AG09309 (cell line): ENCODE data around the gene LINGO3.
A peak's percentile ranks its signal among the peaks of the same experiment; 100 is the strongest.

Source experiments
- DNase-seq: peaks from one replicate; pipeline ENCODE4 v3.0.0-alpha.2; 2010; ENCODE audit warnings: low read depth
- H3K4me3 ChIP-seq: 2 replicates; pipeline ENCODE4 v1.5.1; 2011; ENCODE audit warnings: mild to moderate bottlenecking, low read depth, low read length, moderate library complexity; ENCODE audit not compliant: control insufficient read depth
- CTCF ChIP-seq: IDR thresholded peaks from 2 replicates; pipeline ENCODE4 v1.5.1; 2011; ENCODE audit warnings: mild to moderate bottlenecking, low read depth, low read length, inconsistent platforms; ENCODE audit not compliant: insufficient read depth, control insufficient read depth; ENCODE audit errors: missing control alignments

Gene LINGO3

DNA sequence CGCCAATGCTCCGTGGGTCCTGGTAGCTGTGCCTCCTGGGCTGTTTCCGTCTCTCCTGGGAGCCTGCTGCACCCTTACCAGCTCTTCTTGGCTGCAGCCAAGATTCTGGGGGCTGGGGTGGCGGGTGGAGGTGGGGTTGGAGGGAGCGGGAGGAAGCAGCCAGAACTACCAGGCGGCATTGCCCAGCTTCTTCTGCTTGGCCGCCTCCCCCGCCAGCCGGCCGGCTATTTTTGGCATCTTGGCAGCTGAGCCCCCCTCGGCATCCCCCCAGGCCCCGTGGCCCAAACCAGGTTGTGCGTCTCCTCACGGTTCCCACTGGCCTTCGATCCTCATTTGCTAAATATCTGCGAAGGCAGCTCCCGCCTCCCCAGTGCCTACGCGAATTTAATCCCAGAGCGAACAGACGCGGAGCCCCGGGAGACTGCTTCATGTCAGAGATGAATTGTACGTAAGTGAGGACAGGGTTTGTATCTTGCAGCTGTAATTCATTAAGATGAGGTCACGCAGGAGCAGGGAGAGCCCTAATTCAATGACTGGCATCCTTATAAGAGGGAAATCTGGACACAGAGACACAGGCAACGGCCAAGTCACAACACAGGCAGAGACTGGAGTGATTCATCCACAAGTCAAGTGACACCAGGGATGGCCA is 13.1 kb downstream of the LINGO3 start:
- no peak for TF ChIP-seq CTCF
- H3K4me3 ChIP-seq = peak overlapping the region; percentile 18
- DNase-seq = peak; percentile 62

GRCh38 chr19:2291185-2291751 is 16.7 kb downstream of the LINGO3 start:
- no peak for TF ChIP-seq CTCF
- no peak for DNase-seq
- H3K4me3 ChIP-seq = no peak overlapping the region

- no peak for DNase-seq
- no peak overlapping the region for H3K4me3 ChIP-seq
- TF ChIP-seq CTCF = no peak
These were observed 17.3 kb downstream of the LINGO3 start for GRCh38 chr19:2290441-2291184.

DNA sequence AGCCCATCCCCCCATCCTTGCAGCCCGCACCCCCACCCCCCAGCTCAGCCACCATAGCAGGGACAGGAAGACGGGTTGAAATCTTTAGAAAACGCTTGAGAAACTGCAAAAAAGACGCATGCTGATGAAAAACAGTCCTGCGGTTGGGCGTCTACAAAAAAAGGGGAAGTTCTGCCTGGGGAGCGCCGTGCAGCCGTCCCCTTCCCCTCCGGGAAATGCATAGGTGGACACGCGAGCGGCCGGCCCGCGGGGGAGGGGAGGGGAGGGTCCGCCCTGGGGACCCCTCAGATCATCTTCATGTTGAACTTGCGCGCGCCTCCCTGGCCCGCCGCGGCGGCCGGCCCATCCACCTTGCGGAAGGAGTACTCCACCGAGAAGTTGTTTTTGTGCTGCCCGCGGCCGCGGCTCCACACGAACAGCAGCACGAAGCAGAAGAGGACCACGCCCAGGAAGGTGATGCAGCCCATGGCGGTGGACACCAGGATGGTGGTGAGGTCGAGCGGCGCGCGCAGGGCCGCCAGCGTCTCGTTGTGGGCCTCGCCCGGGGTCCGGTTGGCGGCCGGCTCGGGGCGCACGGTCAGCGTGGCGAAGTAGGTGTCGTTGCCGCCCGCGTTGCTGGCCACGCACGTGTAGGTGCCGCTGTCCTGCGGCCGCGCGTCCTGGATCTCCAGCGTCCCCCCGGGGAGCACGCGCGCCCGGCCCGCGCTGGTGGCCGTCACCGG is 18.1 kb downstream of the LINGO3 start:
- DNase-seq = no peak
- H3K4me3 ChIP-seq = peak overlapping the region; percentile 28
- TF ChIP-seq CTCF = no peak

GRCh38 chr19:2288818-2289713 is 18.9 kb downstream of the LINGO3 start:
- no peak overlapping the region for H3K4me3 ChIP-seq
- no peak for DNase-seq
- TF ChIP-seq CTCF = no peak
